Neural cell (in vitro differentiated cells): ENCODE results near the gene PTPRT.

Experiments
- EP300 ChIP-seq: fragments of 450-650 bp; conservative IDR thresholded peaks from 2 replicates; pipeline ENCODE4 v1.6.1; 2014; ENCODE audit warnings: antibody characterized with exemption, mild to moderate bottlenecking, moderate library complexity; ENCODE audit not compliant: poor library complexity, severe bottlenecking
- EZH2 ChIP-seq: fragments of 200-600, 300-800 bp; shearing (Covaris generic), sonication (generic); IDR thresholded peaks from 2 replicates; pipeline ENCODE4 v1.6.1; 2014; ENCODE audit warnings: antibody characterized with exemption, low read length, borderline replicate concordance, mild to moderate bottlenecking; ENCODE audit not compliant: insufficient read depth, poor library complexity, severe bottlenecking
- MXI1 ChIP-seq: fragments of 450-650 bp; conservative IDR thresholded peaks from 2 replicates; pipeline ENCODE4 v1.6.1; 2014; ENCODE audit warnings: antibody characterized with exemption, mild to moderate bottlenecking; ENCODE audit not compliant: poor library complexity, severe bottlenecking
- POLR2AphosphoS5 ChIP-seq: IDR thresholded peaks from 2 replicates; pipeline ENCODE4 v1.6.1; 2012
- RAD21 ChIP-seq: fragments of 450-650 bp; conservative IDR thresholded peaks from 2 replicates; pipeline ENCODE4 v1.6.1; 2014; ENCODE audit warnings: antibody characterized with exemption, mild to moderate bottlenecking, moderate library complexity
- TAF1 ChIP-seq: IDR thresholded peaks from 2 replicates; pipeline ENCODE4 v1.6.1; 2012; ENCODE audit warnings: low read depth
- TF ChIP-seq, protein P1 (sequence below): fragments of 450-650 bp; IDR thresholded peaks from 2 replicates; pipeline ENCODE4 v1.5.1; 2014; ENCODE audit warnings: antibody characterized with exemption, mild to moderate bottlenecking, moderate library complexity; ENCODE audit not compliant: poor library complexity, severe bottlenecking
- TF ChIP-seq, protein P2 (sequence below): IDR thresholded peaks from 2 replicates; pipeline ENCODE4 v1.6.1; 2012; ENCODE audit warnings: borderline replicate concordance

DNA sequence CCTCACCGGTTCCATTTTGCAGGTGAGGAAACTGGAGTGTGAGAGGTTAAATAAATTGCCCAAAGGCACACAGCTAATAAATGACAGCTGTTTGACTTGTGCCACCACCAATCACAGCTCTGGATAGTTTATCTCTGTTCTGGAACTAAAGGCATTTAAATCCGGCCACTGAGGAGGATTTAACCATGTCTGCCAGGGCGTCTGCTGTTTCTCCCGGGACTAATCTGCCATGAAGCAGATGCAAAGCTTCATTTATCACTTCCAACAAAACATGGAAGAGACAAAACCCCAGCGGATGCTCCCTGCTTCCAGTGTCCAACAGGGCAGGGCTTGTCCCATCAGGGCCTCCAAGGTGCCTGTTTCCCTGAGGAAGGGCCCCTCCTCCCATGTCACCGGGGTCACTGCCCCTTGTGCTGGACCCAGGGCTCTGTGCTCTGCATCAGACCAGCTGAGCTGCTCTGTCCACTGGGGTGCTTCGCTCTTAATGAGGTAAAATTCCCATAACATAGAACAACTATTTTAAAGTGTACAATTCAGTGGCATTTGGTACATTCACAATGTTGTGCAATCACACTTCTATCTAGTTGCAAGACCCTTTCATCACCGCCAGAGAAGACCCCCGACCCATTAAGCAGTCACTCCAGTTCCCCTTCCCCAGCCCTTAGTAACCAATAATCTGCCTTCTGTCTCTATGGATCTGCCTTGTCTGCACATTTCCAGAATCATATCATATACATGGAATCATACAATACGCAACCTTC is 244.3 kb downstream of the PTPRT start:
- TF ChIP-seq TAF1 (no peak), EZH2 (no peak), POLR2AphosphoS5 (no peak), MXI1 (no peak), EP300 (no peak), RAD21 (no peak)
- TF ChIP-seq, protein P1, sequence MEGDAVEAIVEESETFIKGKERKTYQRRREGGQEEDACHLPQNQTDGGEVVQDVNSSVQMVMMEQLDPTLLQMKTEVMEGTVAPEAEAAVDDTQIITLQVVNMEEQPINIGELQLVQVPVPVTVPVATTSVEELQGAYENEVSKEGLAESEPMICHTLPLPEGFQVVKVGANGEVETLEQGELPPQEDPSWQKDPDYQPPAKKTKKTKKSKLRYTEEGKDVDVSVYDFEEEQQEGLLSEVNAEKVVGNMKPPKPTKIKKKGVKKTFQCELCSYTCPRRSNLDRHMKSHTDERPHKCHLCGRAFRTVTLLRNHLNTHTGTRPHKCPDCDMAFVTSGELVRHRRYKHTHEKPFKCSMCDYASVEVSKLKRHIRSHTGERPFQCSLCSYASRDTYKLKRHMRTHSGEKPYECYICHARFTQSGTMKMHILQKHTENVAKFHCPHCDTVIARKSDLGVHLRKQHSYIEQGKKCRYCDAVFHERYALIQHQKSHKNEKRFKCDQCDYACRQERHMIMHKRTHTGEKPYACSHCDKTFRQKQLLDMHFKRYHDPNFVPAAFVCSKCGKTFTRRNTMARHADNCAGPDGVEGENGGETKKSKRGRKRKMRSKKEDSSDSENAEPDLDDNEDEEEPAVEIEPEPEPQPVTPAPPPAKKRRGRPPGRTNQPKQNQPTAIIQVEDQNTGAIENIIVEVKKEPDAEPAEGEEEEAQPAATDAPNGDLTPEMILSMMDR, result no peak
- TF ChIP-seq, protein P2, sequence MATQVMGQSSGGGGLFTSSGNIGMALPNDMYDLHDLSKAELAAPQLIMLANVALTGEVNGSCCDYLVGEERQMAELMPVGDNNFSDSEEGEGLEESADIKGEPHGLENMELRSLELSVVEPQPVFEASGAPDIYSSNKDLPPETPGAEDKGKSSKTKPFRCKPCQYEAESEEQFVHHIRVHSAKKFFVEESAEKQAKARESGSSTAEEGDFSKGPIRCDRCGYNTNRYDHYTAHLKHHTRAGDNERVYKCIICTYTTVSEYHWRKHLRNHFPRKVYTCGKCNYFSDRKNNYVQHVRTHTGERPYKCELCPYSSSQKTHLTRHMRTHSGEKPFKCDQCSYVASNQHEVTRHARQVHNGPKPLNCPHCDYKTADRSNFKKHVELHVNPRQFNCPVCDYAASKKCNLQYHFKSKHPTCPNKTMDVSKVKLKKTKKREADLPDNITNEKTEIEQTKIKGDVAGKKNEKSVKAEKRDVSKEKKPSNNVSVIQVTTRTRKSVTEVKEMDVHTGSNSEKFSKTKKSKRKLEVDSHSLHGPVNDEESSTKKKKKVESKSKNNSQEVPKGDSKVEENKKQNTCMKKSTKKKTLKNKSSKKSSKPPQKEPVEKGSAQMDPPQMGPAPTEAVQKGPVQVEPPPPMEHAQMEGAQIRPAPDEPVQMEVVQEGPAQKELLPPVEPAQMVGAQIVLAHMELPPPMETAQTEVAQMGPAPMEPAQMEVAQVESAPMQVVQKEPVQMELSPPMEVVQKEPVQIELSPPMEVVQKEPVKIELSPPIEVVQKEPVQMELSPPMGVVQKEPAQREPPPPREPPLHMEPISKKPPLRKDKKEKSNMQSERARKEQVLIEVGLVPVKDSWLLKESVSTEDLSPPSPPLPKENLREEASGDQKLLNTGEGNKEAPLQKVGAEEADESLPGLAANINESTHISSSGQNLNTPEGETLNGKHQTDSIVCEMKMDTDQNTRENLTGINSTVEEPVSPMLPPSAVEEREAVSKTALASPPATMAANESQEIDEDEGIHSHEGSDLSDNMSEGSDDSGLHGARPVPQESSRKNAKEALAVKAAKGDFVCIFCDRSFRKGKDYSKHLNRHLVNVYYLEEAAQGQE, result no peak
